Measurements from ENCODE around the gene MTHFSD.

The MTHFSD gene

GRCh38 chr16:86500708-86501510 is 54.1 kb downstream of the MTHFSD start:
- no peak for TF ChIP-seq ZNF274 (IDR thresholded peaks at IDR 0.05; ENCODE audit: low read depth, low read length)
- no peak overlapping the region for H3K4me3 ChIP-seq (ENCODE audit: low read length)

GRCh38 chr16:86499889-86500707 is 54.9 kb downstream of the MTHFSD start:
- no peak overlapping the region for H3K4me3 ChIP-seq (ENCODE audit: low read length)
- no peak for TF ChIP-seq ZNF274 (IDR thresholded peaks at IDR 0.05; ENCODE audit: low read depth, low read length)

GRCh38 chr16:86499440-86499786 is 55.6 kb downstream of the MTHFSD start:
- H3K4me3 ChIP-seq (ENCODE audit: low read length), result no peak overlapping the region
- TF ChIP-seq ZNF274 (IDR thresholded peaks at IDR 0.05; ENCODE audit: low read depth, low read length), result no peak

- TF ChIP-seq ZNF274 (IDR thresholded peaks at IDR 0.05; ENCODE audit: low read depth, low read length), result no peak
- no peak overlapping the region for H3K4me3 ChIP-seq (ENCODE audit: low read length)
Observed at GRCh38 chr16:86498671-86499439, 56.2 kb downstream of the MTHFSD start.

- TF ChIP-seq ZNF274 (IDR thresholded peaks at IDR 0.05; ENCODE audit: low read depth, low read length), result no peak
- no peak overlapping the region for H3K4me3 ChIP-seq (ENCODE audit: low read length)
Observed at GRCh38 chr16:86498155-86498670, 56.8 kb downstream of the MTHFSD start.

GRCh38 chr16:86497551-86498021 is 57.4 kb downstream of the MTHFSD start:
- no peak overlapping the region for H3K4me3 ChIP-seq (ENCODE audit: low read length)
- no peak for TF ChIP-seq ZNF274 (IDR thresholded peaks at IDR 0.05; ENCODE audit: low read depth, low read length)

GRCh38 chr16:86496929-86497461 is 58.0 kb downstream of the MTHFSD start:
- no peak overlapping the region for H3K4me3 ChIP-seq (ENCODE audit: low read length)
- TF ChIP-seq ZNF274 (IDR thresholded peaks at IDR 0.05; ENCODE audit: low read depth, low read length), result no peak

GRCh38 chr16:86496262-86496928 is 58.6 kb downstream of the MTHFSD start:
- H3K4me3 ChIP-seq (ENCODE audit: low read length), result no peak overlapping the region
- TF ChIP-seq ZNF274 (IDR thresholded peaks at IDR 0.05; ENCODE audit: low read depth, low read length), result no peak

- TF ChIP-seq ZNF274 (IDR thresholded peaks at IDR 0.05; ENCODE audit: low read depth, low read length), result no peak
- H3K4me3 ChIP-seq (ENCODE audit: low read length), result no peak overlapping the region
Observed at GRCh38 chr16:86495756-86496261, 59.2 kb downstream of the MTHFSD start.

GRCh38 chr16:86495357-86495701 is 59.7 kb downstream of the MTHFSD start:
- no peak for TF ChIP-seq ZNF274 (IDR thresholded peaks at IDR 0.05; ENCODE audit: low read depth, low read length)
- H3K4me3 ChIP-seq (ENCODE audit: low read length), result no peak overlapping the region

- H3K4me3 ChIP-seq (ENCODE audit: low read length), result no peak overlapping the region
Observed at GRCh38 chr16:86494565-86495356, 60.3 kb downstream of the MTHFSD start.

GRCh38 chr16:86494039-86494564 is 60.9 kb downstream of the MTHFSD start:
- H3K4me3 ChIP-seq (ENCODE audit: low read length), result no peak overlapping the region
- TF ChIP-seq ZNF274 (IDR thresholded peaks at IDR 0.05; ENCODE audit: low read depth, low read length), result no peak

More at GRCh38 chr16:86494565-86495356, 60.3 kb downstream of the MTHFSD start:
- TF ChIP-seq ZNF274 (IDR thresholded peaks at IDR 0.05; ENCODE audit: low read depth, low read length), result no peak

Data from GM08714 (cell line).